Activated CD8-positive, alpha-beta memory T cell treated with anti-CD3 and anti-CD28 coated beads, Interleukin-2, amount 50 U/mL, for 1 hour (primary cell): Measurements from ENCODE around the gene TGFBRAP1.

Experiments used
- DNase-seq: peaks from one replicate; pipeline ENCODE4 v3.0.0-alpha.2; 2020; ENCODE audit errors: extremely low read depth

Gene TGFBRAP1, protein sequence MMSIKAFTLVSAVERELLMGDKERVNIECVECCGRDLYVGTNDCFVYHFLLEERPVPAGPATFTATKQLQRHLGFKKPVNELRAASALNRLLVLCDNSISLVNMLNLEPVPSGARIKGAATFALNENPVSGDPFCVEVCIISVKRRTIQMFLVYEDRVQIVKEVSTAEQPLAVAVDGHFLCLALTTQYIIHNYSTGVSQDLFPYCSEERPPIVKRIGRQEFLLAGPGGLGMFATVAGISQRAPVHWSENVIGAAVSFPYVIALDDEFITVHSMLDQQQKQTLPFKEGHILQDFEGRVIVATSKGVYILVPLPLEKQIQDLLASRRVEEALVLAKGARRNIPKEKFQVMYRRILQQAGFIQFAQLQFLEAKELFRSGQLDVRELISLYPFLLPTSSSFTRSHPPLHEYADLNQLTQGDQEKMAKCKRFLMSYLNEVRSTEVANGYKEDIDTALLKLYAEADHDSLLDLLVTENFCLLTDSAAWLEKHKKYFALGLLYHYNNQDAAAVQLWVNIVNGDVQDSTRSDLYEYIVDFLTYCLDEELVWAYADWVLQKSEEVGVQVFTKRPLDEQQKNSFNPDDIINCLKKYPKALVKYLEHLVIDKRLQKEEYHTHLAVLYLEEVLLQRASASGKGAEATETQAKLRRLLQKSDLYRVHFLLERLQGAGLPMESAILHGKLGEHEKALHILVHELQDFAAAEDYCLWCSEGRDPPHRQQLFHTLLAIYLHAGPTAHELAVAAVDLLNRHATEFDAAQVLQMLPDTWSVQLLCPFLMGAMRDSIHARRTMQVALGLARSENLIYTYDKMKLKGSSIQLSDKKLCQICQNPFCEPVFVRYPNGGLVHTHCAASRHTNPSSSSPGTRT

DNA sequence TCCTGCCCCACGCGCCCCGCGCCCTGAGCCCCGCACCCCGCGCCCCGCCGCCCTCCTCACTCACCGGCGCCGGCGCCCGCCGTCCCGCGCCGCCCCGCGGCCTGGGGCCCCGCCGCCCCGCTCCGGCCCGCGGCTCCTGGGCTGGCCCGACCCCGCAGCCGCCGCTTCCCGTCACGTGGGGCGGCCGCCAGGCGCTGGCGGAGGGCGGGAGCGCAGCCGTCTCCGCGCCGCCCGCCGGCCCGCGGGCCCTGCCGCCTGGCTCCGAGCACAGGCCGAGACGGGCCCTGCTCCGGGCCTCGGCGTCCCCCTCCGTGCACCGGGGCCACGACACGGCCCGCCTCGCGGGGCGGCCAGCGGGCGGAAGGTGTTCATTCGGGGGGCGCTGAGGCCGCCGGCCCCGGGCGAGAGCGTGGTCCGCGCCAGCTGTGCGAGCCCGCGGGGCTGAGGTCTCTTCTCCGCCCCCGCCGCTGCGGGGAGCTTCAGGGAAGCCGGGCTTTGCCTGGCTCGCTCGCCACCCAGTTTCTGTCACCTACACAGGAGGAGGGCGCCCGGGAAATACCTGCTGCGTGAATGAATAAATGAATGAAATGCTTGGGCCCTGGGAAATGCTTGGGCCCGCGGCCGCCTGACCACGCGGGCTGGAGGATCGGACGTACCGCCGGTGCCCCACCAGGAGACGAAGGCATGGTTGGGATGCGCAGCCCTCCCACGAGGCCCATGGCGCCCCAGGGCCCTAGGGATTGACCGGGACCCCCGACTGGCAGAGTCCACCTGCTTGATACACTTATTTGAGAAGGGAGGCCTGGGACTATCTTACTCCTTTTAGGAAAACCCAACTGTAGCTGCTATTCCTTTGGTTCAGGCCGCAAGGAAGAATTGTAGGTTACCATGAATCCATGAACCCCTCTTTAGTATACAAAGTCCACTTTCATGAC lies at the start of gene TGFBRAP1:
TGFBRAP1 (minus strand) TSS at position 175 of the 935 bp plus-strand sequence. CDS start 21,434 bp downstream, outside the sequence.
- no peak for DNase-seq

DNA sequence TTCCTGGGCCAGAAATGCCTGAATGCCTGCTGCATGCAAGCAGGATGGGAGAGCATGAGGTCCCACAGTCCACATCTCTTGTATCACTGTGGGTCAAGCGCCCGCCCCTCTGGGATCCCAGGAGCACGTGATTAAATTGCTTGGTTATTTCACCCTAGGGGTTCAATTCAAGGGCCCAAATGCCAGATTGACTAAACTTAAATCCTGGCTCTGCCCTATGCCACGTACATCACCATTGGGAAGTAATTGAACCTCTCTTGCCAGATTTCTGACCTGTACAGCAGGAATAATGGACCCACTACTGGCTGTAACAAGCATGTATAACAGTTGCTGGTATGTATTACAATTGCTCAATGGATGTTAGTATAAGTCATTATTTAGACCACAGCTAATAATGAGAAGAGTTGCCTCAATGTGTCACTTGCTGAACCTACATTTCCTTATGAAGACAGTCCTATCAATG lies 49.4 kb upstream of the TGFBRAP1 start:
- no peak for DNase-seq

DNA sequence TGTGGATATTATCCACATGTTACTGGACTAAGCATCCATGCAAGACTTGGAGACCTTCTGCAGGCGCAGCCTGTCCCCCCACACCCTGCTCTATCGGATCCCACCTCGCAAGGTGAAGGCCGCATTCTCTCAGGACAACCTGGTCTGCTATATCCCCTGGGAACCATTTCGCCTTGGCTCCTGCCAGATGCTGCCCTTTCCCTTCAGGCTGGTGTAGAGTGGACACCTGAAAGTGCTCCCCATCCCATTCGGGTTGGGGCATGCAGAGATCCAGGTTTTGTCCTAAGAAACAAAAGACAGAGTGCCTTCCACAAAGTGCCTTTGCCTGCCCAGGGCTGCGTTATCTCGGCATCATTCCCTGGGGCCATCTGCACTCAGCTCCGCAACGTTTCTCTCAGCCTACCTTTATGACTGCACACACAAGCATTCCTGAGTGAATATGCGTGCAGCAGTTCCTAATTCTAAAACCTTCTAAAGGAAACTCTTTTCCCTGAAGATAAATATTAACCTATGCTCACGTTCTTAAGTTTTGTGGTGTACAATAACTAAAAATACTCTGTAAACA lies 48.8 kb upstream of the TGFBRAP1 start:
- no peak for DNase-seq

DNA sequence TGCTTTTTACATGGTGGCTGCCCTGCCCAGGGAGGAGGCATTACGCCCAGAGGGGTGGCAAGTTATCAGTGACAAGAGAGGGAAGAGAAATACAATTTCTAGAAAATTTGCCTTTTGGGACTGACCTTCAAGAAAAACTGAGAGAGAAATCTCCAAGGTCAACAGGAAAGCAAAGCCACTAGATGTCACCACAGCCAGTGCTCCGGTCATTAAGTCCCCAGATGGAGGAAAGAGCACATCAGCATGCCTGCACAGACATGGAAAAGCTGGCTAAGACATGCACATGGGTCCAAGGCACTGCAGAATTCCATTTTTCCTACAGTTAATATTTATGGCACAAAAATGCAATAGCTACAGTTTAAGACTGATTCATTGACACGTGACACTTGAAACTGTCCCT lies 48.3 kb upstream of the TGFBRAP1 start:
- no peak for DNase-seq

DNA sequence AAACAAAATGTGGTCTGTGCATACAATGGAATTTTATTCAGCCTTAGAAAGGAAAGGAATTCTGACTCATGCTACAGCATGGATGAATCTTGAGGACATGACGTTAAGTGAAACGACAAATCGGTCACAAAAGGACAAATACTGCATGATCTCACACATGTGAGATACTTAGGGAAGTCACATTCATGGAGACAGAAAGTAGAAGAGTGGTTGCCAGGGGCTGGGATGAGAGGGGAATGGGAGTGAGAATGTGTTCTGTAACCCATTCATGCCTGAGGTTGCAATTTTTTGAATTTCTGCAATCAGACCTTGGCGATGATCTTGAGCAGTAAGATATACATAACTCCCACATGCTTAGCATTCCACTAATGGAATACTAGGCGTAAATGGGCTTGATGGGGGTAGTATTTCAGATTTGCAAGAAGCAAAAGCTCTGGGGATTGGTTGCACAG lies 47.3 kb upstream of the TGFBRAP1 start:
- no peak for DNase-seq

DNA sequence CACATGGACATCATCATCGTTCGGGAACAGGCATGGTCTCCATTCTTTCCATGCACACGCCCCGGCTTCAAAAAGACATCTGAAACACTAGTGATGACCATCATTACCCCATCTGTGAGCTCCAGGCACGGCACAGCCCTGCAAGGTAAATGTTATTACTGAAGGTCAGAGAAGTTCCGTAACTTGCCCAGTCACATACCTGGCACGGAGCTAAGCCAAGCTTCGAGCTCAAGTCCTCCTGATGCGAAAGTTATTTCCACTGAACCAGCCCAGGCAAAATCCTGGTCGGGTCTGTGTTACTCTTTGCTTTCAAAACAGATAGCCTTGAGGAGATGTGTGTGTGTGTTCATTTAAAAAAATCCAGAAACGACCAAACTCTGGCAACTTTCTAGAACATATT lies 46.5 kb upstream of the TGFBRAP1 start:
- no peak for DNase-seq

DNA sequence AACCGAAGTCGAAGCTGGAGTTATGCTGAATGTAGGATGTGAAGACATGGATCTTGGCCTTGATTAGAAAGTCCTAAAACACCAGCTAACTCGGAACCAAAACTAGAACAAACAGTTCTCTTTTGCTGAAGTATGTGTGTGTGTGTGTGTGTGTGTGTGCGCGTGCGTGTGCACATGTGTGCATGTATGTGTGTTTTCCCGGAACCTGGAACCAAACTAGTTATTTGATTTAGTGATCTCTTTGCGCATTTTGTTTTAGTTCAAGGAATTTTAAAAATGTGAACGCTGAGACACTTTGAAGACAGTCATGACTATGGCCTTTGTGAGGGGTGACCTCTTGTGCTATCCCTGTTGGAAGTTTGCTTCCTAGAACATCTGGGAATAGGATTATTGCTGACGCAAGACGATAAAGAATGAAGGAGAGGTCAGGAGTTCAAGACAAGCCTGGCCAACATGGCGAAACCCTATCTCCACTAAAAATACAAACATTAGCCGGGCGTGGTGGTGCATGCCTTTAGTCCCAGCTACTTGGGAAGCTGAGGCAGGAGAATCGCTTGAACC lies 45.5 kb upstream of the TGFBRAP1 start:
- no peak for DNase-seq

DNA sequence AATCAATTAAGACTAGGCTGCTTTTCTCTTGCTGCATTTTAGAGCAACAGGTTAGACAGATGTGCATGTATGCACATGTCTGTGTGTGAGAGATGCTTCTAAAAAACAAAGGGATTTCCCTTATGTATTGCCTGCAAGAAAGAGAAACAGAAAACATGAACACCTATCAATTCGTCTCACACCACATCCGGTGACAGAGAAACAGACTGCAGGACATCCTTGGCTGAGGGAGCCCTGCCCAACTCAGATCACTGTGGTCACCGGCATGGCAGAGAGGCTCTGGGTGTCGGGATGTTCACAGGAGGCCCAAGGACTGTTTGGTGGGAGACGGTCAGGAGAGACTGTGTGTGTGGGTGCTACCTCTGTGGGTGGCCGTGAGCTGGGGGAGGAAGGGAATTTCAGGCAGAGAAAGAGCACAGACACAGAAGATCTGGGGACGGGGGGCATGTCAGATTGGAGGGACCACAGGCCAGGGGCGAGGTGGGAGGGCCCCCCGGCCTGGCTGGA lies 44.4 kb upstream of the TGFBRAP1 start:
- DNase-seq = no peak

DNA sequence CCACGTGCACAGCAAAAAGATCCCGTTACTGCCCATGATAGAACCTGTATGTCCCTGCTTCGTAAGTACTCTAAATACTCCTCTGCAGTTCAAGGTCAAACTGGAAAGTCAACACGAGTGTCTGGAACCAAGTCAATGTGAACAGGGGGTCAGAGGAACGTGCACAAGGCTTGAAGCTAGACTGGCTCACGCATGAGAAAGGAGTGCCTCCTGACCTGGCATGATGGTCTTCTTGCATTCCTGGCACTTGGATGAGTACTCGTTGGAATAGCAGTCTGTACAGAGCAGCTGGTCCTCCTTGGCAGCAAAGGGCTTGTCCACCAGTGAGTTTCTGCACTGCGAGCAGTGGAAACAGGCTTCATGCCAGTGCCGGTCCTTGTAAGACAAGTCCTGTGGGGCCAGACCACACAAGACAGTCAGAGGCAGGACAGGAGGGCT lies 43.8 kb upstream of the TGFBRAP1 start:
- no peak for DNase-seq

DNA sequence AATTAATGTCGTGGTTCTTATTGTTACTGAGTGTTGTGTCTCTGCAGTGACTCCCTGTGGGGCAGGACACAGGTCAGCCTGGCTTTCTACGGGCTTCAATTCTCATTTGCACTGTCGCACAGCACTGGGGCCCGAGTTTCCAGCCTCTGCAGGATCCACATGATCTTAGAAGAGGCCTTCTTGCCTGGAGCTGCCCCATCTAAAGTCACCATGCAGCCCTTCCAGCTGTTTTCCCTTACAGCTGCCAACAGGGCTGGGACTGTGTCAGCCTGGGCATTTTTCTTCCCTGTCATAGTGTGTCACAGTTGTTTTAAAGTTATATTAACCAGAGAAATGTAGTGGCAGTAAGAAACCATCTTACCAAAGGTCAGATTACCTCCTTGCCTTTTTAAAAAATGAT lies 42.3 kb upstream of the TGFBRAP1 start:
- no peak for DNase-seq

DNA sequence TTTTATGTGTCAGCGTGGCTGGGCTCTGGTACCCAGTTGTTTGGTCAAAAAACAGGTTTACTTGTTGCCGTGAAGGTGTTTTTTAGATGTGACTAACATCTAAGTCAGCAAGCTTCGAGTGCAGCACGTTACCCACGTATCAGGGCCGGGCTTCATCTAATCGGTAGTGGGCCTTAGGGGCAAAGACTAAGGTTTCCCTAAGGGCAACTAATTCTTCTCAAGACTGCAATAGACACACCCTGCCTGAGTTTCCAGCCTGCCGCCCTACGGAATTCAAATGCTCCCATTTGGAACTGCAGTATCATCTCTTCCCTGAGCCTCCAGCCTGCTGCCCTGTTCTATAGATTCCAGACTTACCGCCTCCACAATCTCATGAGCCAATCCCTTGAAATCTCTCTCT lies 41.6 kb upstream of the TGFBRAP1 start:
- no peak for DNase-seq

DNA sequence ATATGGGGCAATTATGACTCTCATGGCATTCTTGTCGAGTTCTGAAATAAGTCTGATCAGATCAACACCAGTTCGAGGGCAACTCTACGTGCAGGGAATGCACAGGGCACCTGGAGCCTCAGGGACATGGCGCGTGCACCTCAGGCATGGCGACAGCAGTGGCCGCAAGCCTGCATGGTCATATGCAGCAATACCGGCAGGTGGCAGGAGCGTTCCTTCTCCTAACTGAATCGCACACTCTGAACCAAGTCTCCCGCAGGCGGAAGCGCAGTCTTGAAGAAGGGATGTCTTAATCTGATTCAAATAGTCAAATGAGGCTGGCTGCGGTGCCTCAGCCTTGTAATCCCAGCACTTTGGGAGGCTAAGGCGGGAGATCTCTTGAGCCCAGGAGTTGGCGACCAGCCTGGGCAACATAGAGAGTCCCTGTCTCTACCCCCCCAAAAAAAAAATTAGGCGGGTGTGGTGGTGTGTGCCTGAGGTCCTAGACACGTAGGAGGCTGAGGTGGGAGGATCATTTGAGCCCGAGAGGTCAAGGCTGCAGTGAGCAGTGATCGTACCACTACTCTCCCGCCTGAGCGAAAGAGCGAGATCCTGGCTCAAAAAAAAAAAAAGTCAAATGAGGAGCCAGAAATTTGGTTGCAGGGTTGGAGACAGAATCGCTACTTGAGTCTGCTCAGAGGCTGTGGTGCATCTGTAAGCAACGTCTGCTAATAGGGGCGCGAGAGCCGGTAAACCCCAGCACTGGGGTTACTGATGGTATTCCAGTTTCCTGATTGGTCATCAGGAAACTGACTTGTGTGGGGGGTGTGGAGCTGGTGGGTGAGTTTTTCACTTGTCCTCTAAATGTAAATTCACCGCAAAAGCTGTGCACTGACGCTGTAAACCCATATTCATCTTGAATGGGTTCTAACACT lies 40.5 kb upstream of the TGFBRAP1 start:
- DNase-seq = peak; percentile 55

DNA sequence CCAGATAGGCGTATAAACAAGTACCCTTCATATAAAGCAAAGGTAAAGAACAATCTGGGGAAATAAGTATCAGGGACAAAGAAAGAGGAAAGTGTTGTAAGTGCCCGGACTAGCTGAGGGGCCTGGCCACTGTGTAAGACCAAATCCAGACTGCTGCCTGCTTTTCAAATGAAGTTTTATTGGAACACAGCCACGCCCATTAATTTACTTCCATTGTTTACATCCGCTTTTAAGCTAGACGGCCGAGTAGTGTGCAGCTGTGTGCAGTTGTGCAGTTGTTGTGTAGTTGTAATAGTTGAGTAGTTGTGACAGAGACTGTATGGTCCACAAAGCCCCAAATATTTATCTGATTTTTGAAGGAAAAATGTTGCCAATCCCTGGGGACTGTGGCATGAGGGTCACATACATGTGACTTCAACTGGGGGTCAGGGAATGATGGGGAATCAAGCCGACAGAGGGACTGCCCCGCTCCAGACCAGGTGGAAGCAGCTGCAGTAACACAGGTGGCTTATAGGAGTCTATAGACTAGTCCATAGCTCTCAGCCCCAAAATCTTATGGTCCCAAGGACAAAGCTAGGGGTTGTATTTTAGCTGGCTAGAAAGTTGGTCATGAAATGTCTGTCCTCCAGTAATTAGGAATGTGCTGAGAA lies 39.3 kb upstream of the TGFBRAP1 start:
- DNase-seq = no peak

DNA sequence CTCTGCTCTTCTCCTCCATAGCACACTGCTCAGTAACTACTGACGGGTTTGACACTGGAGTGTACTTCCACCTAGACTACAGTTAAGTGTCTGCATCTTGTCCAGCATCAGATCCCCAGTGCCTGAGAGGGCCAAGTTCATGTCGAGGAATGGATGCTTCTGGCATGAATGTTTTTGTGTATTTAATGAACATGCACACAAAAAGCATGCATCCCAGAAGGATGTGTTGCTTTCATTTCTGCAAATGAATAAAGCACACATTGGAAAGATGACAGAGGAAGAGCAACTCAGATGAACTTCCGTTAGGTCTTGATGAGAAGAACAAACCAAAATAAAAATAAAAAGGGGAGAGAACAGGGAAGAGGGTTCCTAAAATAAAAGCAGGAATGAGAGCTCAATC lies 35.7 kb upstream of the TGFBRAP1 start:
- DNase-seq = no peak

DNA sequence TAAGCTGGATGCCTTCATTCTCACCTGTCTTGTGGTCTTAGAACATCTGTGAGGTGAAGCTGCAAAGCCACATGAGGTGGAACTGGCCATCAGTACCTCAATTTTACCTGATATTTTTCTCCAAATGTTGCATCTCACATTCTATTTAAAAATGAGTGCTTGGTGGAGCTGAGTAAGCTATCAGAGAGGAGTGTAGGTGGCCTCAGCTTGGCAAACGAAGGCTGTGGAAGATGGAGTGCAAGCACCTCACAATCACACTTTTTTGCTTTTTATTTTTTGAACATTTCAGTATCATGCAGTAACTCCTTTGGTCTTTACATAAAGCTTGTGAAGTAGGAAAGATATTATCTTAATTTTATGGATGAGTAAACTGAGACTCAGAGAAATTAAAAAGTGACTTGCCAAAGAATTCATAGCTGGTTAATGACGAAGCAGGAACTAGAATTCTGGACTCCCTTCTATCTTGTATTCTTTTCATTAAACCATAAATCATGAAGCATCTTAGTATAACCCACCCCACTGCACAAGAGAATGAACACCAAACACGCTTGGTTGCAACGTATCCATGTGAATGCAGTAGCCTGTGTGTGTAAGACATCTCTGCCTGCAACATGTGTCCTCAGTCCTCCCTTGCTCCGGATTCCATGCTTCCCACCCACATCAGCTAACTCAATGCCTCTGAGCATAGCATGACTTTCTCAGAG lies 35.1 kb upstream of the TGFBRAP1 start:
- DNase-seq = no peak

DNA sequence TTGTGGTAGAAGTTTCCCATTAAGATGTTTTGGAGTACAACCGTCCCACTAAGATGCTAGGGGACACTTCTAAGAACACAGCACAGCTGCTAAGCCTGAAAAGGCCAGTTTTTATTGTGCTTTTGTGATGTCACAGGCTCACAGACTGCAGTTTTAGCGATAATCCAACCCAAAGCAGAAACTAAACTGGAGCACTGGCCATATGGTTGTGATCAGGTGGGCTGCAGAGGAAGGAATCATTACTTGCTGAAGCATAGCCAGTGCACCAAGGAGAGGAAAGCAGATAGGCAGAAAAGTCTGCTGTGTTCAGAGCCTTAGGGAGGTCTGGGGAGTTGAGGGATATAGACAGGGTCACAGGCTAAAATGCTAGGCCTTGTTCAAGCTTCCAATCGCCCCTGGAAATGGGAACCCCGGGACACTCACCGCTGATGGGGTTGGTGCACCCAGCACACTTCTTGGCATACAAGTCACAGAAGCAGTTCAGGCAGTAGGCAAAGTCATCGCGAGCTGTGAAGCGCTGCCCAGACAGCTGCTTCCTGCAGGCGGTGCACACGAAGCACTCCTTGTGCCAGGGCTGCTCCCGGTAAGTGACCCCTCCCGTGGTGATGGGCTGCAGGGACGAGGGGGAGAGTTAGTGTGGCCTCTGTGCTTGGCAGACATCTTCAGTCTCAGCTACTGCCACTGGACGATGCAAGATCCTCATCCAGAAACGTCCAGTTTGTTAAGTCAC lies 33.5 kb upstream of the TGFBRAP1 start:
- DNase-seq = no peak

DNA sequence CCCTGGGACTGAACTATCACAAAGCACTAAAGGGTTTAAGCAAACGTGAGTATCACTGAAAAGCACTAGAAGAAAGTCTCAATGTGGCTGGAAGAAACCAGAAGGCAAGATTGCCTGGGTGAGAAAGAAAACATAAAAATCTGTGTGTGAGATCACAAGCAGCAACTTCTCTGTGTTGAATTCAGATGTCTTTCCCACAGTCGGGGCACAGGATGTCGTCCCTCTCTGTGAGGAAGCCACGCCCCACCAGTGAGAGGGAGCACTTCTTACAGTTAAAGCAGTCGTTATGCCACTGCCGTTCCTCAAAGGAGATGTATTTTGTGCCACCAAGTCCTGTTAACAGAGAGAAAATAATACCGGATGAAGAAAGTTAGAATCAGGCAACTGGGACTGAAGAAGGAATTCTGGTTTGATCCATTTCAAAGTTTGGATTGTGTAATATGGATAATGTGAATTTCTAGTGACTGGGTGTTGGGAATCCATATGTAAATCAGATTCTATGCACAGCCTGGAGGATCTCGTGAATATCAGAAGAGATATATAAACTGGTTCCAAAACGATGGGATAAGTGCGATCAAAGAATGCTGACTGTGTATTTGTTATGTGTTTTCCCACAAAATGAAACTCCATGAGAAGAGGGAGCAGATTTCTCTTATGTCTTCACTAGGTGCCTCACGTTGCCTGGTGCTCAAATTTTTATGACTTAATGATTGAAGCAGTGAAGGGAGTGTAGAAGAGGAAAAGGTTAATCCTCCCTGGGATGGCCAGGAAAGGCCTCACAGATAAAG lies 31.8 kb upstream of the TGFBRAP1 start:
- peak; percentile 7 for DNase-seq
